ENCODE results near the gene SEMA6C. TPM values are rescaled to one million over a fixed set of nuclear protein-coding genes. Genes with fewer than 3 reads are reported as not detected.

The SEMA6C gene
- total RNA-seq, 4 donors from 2014 or later, result 2.5 to 5.9 (median 3.4) TPM

DNA sequence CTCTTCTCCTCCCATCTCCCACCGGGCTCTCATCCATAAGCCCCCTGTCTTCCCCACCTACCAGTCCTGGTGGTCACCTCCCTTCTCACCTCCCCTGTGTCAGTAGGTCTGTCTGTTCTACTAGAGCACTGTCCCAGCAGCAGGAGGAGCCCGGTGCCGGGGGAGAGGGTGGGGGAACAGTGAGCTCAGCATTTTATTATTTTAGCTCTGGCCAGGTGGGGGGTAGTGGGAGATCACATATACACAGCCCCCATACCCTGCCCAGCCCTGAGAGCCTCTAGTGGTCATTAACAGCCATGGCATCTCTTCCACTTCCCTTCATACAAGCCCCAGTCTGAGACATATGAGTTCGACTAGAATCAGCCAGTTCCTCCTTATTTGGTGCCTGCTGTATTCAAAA, 29.4 kb upstream of the SEMA6C start, which contains the start of gene TMOD4:
TMOD4 (minus strand) TSS at position 119 of the 400 bp plus-strand sequence. CDS start 1,106 bp downstream, outside the sequence.
- no peak within 1 kb of the TSS for H3K27ac ChIP-seq
- H3K36me3 ChIP-seq, result peaks cover 26 to 53% of the 10 kb centered on the region in 2 donors
- no peak within 1 kb of the TSS for H3K4me3 ChIP-seq (replicated peaks in 1 of 3)
- TF ChIP-seq, protein P1, sequence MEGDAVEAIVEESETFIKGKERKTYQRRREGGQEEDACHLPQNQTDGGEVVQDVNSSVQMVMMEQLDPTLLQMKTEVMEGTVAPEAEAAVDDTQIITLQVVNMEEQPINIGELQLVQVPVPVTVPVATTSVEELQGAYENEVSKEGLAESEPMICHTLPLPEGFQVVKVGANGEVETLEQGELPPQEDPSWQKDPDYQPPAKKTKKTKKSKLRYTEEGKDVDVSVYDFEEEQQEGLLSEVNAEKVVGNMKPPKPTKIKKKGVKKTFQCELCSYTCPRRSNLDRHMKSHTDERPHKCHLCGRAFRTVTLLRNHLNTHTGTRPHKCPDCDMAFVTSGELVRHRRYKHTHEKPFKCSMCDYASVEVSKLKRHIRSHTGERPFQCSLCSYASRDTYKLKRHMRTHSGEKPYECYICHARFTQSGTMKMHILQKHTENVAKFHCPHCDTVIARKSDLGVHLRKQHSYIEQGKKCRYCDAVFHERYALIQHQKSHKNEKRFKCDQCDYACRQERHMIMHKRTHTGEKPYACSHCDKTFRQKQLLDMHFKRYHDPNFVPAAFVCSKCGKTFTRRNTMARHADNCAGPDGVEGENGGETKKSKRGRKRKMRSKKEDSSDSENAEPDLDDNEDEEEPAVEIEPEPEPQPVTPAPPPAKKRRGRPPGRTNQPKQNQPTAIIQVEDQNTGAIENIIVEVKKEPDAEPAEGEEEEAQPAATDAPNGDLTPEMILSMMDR (IDR thresholded peaks at IDR 0.05), result peak in 1 of 6 experiments; percentile 39
- no peak for TF ChIP-seq POLR2A (IDR thresholded peaks at IDR 0.05)
- no peak for DNase-seq
- 56 to 63% methylated on average over 4 of the region's 4 CpGs for WGBS, 2 donors
- H3K4me1 ChIP-seq, result no peaks in the 10 kb centered on the region
- H3K9me3 ChIP-seq, result no peaks in the 10 kb centered on the region
- intact Hi-C loops (cut with DNase I), result no loop called here
- H3K27me3 ChIP-seq, result no peaks in the 10 kb centered on the region

DNA sequence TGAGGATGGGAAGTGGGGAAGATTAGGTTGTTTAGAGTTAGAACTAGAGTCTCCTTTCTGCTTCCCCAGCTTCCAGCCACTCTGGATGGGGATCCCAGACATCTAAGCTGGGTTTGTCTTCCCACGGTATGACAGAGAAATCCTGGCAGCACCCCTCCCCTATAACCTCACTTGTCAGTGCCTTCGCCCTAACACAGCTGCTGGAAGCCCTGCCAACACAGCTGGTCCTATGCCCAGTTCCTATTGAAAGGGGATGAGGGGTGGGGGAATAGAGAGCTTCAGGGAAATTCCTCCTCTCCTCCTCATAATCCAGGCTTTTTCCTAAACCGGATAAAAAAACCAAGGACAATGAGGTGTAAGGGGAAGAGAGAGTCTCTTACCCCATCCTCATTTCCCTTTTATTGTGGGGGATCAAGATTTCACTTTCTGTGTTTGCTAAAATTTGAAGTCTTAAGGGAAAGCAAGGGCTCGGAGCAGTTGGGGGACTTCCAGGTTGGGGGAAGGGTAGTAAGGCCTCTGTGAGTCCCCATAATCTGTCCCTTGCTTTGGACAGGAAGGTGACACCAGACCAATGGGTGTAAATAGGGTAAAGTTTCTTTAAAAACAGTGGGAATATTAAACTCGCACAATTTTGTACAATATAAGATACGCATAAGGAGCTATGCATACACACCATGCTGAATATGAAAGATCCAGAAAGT, 28.8 kb upstream of the SEMA6C start:
- WGBS, 2 donors, result 78 to 80% methylated on average over 6 of the region's 6 CpGs
- no peaks in the 10 kb centered on the region for H3K9me3 ChIP-seq
- DNase-seq, result no peak
- no peak overlapping the region for H3K27ac ChIP-seq
- H3K4me1 ChIP-seq, result no peaks in the 10 kb centered on the region
- H3K27me3 ChIP-seq, result no peaks in the 10 kb centered on the region
- TF ChIP-seq POLR2A (IDR thresholded peaks at IDR 0.05), result no peak
- TF ChIP-seq, protein P1 (IDR thresholded peaks at IDR 0.05), result no peak
- no peak overlapping the region for H3K4me3 ChIP-seq (replicated peaks in 1 of 3)
- intact Hi-C loops (cut with DNase I), result no loop called here
- peaks cover 21 to 49% of the 10 kb centered on the region in 2 donors for H3K36me3 ChIP-seq

DNA sequence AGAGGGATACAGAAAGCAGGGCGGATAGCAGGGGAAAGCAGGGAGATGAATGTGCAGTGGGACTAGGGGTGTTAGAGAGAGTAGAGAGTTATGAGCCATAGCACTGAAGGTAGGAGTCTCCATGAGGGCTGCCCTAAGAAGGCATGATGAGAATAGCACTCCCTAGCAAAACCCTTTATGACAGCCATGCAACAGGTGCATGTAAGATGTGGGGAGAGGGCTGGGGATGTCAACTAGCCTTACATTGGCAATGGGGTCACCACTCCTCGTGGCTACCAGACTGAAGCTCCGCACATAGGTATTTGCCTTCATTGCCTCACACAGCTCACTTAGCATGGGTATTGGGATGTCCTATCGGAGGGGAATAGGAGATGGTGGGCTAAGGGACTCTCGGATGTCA, 24.8 kb upstream of the SEMA6C start:
- Histone ChIP-seq H3K27me3 (no peaks in the 10 kb centered on the region), H3K4me3 (replicated peaks in 1 of 3) (no peak overlapping the region), H3K9me3 (no peaks in the 10 kb centered on the region), H3K27ac (no peak overlapping the region), H3K36me3 (peaks cover 16 to 17% of the 10 kb centered on the region in 2 donors), H3K4me1 (peaks cover 6 to 8% of the 10 kb centered on the region in 2 donors)
- intact Hi-C loops (cut with DNase I), result no loop called here
- TF ChIP-seq POLR2A (IDR thresholded peaks at IDR 0.05), result no peak
- TF ChIP-seq, protein P1 (IDR thresholded peaks at IDR 0.05), result no peak
- 83 to 94% methylated on average over 5 of the region's 5 CpGs for WGBS, 2 donors
- DNase-seq, result no peak

DNA sequence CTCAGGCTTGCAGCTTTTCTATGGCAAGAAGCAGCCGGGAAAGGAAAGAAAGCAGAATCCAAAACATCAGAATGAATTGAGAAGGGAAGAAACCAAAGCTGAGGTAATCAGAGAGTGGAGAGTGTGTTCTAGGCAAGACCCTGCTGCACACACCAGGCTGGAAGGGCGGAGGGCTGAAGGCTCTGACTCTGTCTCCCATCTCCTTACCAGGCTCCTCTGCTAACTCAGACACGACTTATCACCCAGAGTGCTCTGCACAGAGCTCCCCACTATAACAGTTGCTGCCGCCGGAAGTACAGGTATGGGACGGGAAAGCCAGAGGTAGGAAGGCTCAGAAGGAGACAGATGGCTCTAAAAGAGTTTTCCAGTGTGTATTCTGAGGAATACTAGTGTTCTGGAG, 20.7 kb upstream of the SEMA6C start:
- no peaks in the 10 kb centered on the region for H3K27me3 ChIP-seq
- no peak overlapping the region for H3K27ac ChIP-seq
- H3K4me3 ChIP-seq (replicated peaks in 1 of 3), result no peak overlapping the region
- 87 to 88% methylated on average over 6 of the region's 6 CpGs for WGBS, 2 donors
- H3K4me1 ChIP-seq, result peaks cover 14 to 21% of the 10 kb centered on the region in 2 donors
- TF ChIP-seq POLR2A (IDR thresholded peaks at IDR 0.05), result no peak
- TF ChIP-seq, protein P1 (IDR thresholded peaks at IDR 0.05), result no peak
- H3K9me3 ChIP-seq, result no peaks in the 10 kb centered on the region
- DNase-seq, result no peak
- H3K36me3 ChIP-seq, result peaks cover 3 to 5% of the 10 kb centered on the region in 2 donors
- intact Hi-C loops (cut with DNase I), result no loop called here

DNA sequence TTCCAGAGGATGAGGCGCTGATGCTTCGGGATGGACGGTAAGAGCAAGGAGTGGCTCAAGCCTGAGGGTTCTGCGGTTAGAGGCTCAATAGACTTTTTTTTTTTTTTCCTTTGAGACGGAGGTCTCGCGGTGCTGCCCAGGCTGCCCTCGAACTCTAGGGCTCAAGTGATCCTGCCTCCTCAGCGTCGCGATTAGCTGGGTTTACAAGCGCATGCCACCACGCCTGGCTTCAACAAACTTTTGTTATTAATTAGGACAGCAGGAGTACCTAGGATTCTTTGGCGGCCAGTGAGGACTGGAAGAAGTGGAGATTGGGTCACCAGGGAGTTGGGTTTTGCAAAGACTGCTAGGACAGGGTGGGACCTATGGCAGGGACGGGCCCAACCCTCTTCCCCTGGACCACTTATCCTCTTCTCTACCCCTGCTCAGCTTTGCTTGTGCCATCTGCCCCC, 20.1 kb upstream of the SEMA6C start:
- WGBS, 2 donors, result 2 to 3% methylated on average over 15 of the region's 15 CpGs
- Histone ChIP-seq H3K36me3 (peaks cover 5 to 8% of the 10 kb centered on the region in 2 donors), H3K4me1 (peaks cover 14 to 21% of the 10 kb centered on the region in 2 donors), H3K27me3 (no peaks in the 10 kb centered on the region), H3K9me3 (no peaks in the 10 kb centered on the region), H3K27ac (peak overlapping the region in 2 of 3 donors; percentile 70 to 76), H3K4me3 (replicated peaks in 1 of 3) (peak overlapping the region; percentile 43 to 60 (median 53))
- TF ChIP-seq, protein P1 (IDR thresholded peaks at IDR 0.05), result no peak
- no peak for TF ChIP-seq POLR2A (IDR thresholded peaks at IDR 0.05)
- peak; percentile 21 to 23 for DNase-seq
- intact Hi-C loops (cut with DNase I), result no loop called here
